NCI-H748 (cell line): ENCODE results near the gene FAM227A.
"Not testable (repeated sequence)": the region's sequence is repeated elsewhere in the genome, so short reads cannot be mapped to it uniquely, and the experiment has no call there.

Experiments
- DNase-seq: peaks from one replicate; lab custom pipeline; 2025; ENCODE audit not compliant: unreplicated experiment; lab: John Stamatoyannopoulos, UW

FAM227A gene

GRCh38 chr22:38612217-38613006 lies 43.8 kb downstream of the FAM227A start:
- no peak for DNase-seq

DNA sequence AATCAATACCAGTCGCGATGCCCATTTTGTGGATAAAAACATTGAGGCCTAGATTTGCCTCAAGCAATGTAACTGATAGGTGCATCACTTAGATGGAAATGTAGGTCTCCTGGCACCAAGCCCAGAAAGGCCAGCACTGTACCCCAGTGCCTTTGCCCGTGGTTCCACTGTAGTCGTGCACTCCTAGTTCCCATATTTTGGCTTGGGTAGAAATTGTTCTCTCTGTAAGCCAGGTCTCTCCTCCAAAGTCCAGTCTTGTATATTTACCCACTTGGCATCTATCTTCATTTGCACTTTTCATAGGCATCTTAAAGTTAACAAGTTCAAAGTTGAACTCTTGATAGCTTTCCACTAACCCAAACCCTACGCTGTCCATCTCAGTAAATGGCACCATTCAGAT lies 44.6 kb downstream of the FAM227A start:
- DNase-seq = no peak

- no peak for DNase-seq
Observed at GRCh38 chr22:38610234-38610633, 46.0 kb downstream of the FAM227A start.

DNA sequence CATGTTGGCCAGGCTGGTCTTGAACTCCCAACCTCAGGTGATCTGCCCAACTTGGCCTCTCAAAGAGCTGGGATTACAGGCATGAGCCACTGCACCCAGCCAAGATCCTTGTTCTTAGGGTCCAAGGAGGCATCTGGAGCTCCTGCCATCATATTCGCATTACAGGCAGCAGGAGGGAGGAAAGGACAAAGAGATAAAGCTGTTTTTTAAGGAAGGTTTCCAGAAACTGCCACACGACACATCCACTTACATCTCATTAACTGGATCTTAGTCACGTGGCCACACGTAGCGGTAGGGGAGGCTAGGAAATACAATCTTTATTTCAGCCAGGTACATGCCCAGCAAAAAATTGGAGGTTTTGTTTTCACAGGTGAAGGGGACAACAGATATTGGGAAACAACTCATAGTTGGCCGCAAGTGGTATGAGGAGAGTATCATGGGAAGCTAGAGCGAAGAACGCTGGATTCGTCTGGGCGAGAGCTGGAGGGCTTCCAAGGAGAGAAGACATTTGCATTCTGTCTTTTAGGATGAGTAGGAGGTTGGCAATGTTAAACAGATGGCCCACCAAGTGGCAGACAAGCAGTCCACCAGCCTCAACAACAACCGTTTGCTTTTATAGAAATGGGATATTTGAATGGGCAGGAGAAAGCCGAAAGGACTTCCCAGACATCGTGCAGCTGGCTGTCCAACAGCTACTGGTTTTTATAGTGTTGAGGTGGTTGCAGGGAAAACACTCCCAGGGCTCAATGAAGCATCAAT lies 47.0 kb downstream of the FAM227A start:
- no peak for DNase-seq

DNA sequence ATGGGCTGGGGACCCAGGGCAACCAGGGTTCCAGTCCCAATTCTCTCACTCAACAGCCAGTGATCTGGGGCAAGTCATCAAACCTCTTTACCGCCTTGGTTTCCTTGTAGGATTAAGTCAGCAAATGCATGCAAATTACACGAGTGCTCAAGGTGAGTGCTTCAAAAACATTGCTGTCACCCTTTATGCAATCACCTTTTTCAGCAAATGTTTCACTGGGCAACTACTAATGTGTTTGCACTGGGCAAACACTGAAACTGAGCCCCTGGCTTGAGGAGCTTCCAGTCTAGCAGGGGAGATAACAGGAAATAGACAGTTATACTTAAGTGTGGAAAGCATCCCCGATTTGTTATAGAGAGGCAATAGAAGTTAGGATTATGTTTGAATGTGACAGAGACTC lies 48.5 kb downstream of the FAM227A start:
- peak; percentile 15 for DNase-seq

DNA sequence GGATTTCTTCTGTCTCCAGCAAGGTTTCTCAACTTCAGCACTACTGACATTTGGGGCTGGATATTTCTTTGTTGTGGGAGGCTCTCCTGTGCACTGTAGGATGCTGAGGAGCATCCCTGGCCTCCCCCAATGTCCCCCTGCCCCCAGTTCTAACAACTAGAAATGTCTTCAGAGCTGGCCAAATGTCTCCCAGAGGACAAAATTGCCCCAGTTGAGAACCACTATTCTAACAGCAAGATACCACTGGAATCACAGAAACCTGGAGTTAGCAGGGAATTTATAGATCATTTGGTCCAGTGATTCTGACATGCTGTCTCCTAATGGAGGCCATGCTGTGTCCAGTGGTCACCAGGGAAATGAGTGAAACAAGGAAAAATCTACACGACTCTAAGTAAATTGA lies 54.0 kb downstream of the FAM227A start:
- DNase-seq = no peak

DNA sequence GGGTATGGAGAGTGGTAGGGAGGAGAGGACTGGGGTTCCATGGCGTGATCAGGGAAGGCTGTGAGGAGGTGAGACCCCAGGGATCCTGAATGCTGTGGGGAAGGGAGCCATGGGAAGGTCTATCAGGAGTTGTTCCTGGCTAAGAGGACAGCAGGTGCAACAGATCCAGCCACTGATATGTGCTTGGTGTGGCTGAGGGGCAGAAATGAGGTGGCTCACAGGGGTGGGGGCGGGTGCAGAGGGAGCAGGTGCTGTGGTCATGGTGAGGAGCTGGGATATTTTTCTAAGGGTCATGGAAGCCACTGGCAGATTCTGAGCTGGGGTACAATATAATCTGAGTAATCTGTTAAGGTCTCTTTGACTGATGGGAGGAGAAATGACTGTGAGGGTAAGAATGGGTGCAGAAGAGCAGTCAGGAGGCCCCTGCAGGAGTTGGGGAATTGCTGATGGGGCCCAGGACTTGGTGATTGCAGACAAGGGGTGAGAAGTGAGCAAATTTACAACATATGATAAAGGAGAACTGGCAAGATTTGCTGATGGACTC lies 54.9 kb downstream of the FAM227A start:
- DNase-seq = no peak

DNA sequence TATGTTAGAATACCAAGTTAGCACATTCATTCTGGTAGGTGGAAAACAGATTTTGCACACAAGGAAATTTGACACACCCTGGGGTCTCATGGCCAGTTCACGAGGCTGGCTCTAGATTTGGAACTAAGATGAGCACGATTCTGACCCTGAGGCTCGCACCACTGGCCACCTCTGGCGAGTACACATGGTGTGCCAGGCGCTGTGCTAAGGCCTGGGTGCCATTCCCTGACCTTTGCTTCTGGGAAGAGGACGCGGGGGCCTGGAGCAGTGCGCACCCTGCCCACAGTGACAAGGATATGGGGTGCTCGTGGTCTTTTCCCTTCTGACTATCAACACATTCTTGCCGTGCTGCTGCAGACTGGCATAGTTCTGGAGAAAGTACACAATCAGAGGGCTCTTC lies 56.7 kb downstream of the FAM227A start:
- DNase-seq = no peak

DNA sequence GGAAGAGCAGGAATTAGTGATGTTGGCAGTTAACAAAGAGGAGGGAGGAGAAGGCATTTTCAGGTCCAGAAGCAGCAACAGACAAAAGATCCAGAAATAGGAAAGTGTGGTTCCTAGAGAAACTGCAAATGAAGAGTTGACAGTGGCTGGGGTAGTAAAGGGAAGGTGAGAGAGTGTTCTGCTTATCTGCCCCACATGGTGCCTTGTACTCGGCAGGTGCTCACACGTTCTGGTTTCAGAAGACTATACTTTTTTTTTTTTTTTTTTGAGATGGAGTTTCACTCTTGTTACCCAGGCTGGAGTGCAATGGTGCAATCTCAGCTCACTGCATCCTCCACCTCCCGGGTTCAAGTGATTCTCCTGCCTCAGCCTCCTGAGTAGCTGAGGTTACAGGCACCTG lies 73.3 kb downstream of the FAM227A start:
- DNase-seq = not testable (repeated sequence)

- DNase-seq = no peak
Observed at GRCh38 chr22:38578505-38578904, 77.7 kb downstream of the FAM227A start.

DNA sequence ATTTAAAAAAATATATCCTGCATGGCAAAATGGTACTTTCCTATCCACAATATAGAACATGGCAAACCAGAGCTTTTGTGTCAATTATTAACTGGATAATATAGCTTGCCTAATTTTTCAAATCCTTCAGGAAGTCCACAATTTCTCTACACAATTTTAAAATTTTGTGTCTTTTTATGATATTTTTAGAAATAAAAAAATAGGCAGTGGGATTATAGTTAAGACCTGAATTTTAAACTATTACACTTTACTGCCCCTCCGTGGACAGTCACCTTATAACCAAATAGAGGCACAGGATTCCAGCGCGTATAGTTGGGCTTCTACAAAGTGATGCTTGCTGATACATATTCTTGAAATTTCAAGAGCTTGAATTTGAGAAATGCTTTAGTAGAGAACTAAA lies 84.1 kb downstream of the FAM227A start:
- DNase-seq = peak; percentile 42

GRCh38 chr22:38570779-38571364 lies 85.3 kb downstream of the FAM227A start:
- peak; percentile 62 for DNase-seq

DNA sequence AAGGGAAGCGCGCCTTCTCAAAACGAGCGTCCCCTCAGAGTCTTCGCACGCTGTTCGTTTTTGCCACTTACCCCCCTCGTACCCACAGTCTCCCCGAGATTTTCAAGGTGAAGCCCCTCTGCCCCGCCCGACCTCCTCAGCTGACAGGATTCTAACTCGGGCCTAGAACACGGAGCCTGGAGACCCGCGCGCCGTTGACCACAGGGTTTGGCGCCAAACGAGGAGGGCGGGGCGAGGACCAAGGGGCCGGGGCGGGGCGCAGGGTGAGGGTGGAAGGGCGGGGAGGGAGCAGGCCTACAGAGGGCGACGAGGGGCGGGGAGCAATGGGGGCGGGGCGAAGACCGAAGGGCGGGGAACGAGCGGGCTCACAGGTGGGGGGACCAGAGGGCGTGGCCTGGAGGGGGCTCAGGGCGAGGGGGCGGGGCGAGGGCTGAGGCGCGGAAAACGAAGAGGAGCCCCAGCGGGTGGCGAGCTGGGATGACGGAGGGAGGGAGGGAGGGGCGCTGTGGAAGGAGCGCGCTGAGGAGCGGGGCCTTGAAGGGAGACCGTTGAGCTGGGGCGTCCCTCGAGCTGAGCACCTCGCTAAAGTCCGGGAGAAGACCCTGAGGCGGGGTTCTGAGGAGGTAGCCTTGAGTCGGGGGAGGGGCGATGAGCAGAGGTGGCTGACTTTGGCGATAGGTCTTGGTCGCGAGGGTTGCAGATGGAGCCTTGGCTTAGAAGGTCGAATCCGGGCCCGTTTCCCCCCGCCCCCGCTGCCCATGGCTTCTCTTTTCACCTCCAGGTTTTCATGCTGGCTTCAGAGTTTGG lies 86.0 kb downstream of the FAM227A start, which contains the start of gene DMC1:
Gene DMC1, minus strand, starts transcription at position 212 of the 807 bp plus-strand sequence. CDS start 1,927 bp downstream, outside the sequence.
- DNase-seq = peak; percentile 90

- DNase-seq = peak; percentile 34
Observed at GRCh38 chr22:38569181-38569971, 86.8 kb downstream of the FAM227A start.

DNA sequence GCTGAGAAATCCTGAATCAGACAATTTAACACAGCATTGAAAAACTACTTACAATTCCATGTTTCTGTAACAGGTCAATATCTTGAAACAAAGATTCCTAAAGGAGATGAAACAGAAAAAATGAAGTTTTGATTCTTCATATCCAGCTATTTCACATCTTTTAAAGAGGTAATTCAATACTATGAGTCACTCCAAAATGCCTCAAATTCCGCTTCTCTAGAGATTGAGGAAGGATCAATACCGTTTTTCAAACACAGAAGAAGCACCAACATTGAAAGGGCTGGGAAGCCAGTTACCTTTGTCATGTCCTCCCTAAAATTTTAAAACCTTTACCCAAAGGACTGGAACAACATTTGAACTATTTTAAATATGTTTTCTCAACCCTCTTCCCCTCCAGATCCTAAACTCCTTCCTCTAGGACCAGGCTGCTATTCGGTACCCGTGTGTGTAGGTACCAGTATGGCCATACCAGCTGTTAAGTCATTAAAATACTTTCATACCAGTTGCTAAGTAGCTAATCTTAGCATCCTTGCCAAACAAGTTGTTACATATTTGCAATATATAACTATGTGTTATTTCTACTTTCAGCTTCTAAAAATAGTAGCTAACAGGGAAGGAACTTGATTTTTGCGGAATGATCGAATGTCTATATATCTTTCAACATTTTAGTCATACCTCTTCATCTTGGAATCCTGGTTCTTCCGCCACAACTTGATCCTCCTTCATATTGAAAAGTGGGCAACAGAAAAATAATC lies 88.5 kb downstream of the FAM227A start:
- no peak for DNase-seq

DNA sequence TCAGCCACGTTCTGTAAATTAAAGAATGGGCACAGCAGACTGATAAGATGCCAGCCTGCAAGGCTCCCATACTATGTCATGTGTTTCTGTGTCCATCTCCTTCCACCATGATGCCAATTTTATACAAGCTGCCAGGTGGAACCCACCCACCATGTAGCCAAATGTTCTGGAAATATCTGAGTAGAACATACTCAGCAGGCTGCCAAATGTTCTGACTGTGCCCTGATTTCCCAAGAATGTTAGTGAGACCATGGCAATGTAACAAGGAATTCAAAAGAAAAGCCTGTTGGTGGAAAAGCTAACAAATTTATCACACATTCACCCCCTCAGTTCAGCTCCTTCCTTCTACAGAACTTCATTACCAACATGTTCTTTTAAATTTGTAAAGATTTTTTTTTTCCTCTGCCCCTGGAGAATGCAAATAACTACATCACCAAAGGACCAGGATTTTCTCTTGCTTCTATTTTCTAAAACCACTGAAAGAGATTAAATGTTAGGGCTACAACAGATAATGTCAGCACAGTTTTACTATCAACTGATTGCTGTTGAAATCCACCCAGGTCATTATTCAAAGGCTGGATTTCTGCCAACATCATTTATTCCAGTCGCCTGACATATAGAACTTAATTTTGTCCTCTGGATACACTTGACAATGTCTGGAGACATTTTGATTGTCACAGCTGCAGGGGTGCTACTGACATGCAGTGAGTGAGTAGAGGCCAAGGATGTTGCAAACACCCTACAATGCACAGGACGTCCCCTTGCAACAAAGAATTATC lies 89.3 kb downstream of the FAM227A start:
- peak; percentile 8 for DNase-seq

- DNase-seq = no peak
Observed at GRCh38 chr22:38565441-38565840, 90.8 kb downstream of the FAM227A start.

DNA sequence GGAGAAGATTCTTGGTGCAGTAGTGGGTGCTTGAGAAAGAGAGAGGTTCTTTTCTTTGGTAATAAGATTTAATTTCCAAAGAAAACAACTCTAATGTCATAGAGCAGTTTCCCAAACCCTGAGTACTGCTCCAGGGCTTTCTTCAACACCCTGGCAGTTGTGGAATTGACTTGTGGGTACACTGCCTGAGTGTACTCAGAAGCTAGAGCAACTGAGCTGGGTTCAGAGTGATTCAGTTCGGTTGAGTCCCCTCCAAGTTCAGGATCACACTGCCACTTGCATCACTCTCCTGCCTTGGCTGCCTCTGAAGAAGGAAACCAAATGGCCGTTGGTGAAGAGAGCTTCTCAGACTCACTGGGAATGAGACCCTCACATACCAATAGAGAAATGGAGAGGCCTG lies 91.5 kb downstream of the FAM227A start:
- DNase-seq = no peak
